Heart right ventricle (tissue), 16 donors: Measurements from ENCODE around the gene PSENEN. TPM values are rescaled to one million over a fixed set of nuclear protein-coding genes. Genes with fewer than 3 reads are reported as not detected.
A peak's percentile ranks its signal among the peaks of the same experiment; 100 is the strongest.

ENCODE experiments used
- ATAC-seq, 8 donors: fragments of 200-7000 bp; cut with Tn5 transposase; one replicate each; pipeline ENCODE4 v1.9.1; 2020; ENCODE audit warnings: mild to moderate bottlenecking in 8 of 8, moderate library complexity in 8 of 8, moderate number of reproducible peaks in 1 of 8
- DNase-seq, 2 donors: peaks; one replicate each; pipeline ENCODE4 v3.0.0-alpha.2; 2020
- H3K27ac ChIP-seq, 10 donors: fragments of 200-600 bp; sonication (generic) in 2 of 10; one replicate each; pipeline versions ENCODE4 v1.5.0 to v1.8.0; 2020 to 2022; ENCODE audit warnings: mild to moderate bottlenecking in 3 of 10
- H3K27me3 ChIP-seq, 7 donors: fragments of 200-600 bp; one replicate each; pipeline ENCODE4 v1.8.0; 2021 to 2022; ENCODE audit warnings: mild to moderate bottlenecking in 2 of 7
- H3K36me3 ChIP-seq, 9 donors: fragments of 200-600 bp; sonication (generic) in 1 of 9; one replicate each; pipeline versions ENCODE4 v1.5.0 to v1.8.0; 2020 to 2022; ENCODE audit warnings: mild to moderate bottlenecking in 2 of 9
- H3K4me1 ChIP-seq, 9 donors: fragments of 200-600 bp; sonication (generic) in 1 of 9; one replicate each; pipeline versions ENCODE4 v1.5.0 to v1.8.0; 2020 to 2022; ENCODE audit warnings: mild to moderate bottlenecking in 4 of 9
- H3K4me3 ChIP-seq, 10 donors: fragments of 200-600 bp; sonication (generic) in 2 of 10; one replicate each; pipeline versions ENCODE4 v1.5.0 to v1.8.0; 2020 to 2022; ENCODE audit warnings: mild to moderate bottlenecking in 7 of 10, moderate library complexity in 2 of 10
- H3K9me3 ChIP-seq, 11 donors: fragments of 200-600 bp in 10 of 11; sonication (generic) in 2 of 11; one replicate each; pipeline versions ENCODE4 v1.5.0 to v1.8.0; 2013 to 2022; ENCODE audit warnings: mild to moderate bottlenecking in 2 of 11, control low read depth in 1 of 11, moderate library complexity in 1 of 11
- CTCF ChIP-seq, 9 donors: fragments of 200-600 bp; sonication (generic) in 2 of 9; IDR thresholded peaks; one replicate each; pipeline versions ENCODE4 v1.5.0 to v1.8.0; 2021 to 2022; ENCODE audit warnings: antibody characterized with exemption in 9 of 9, mild to moderate bottlenecking in 5 of 9, moderate library complexity in 1 of 9
- WGBS, 2 donors: extraction: QIAGEN DNeasy Blood & Tissue Kit; methylation state at CpG; one replicate each; pipeline ENCODE4 v1.1.7; 2013; ENCODE audit warnings: inconsistent platforms in 1 of 2; 5-methylcytosine and 5-hydroxymethylcytosine counted together
- intact Hi-C, 10 donors: fragments of 100-400 bp; cut with DNase I; formaldehyde crosslinking; loops; one replicate each; pipeline versions ENCODE4 v1.11.1 to v1.14.2; 2022
- polyA plus RNA-seq, 2 donors: library from polyadenylated mRNA; stranded (reverse); fragments of 200-250 nt; gene quantifications; one replicate each; pipeline ENCODE4 v1.2.3, GENCODE V29; 2013
- total RNA-seq, 10 donors: library from RNA; stranded (reverse); fragmentation: NEBNext Ultra II Directional in 3 of 10; extraction: Animal tissue kit (Norgen Biotek cat#: 25700) in 3 of 10; gene quantifications; one replicate each; pipeline versions ENCODE4 v1.2.1 to v1.2.4, GENCODE V29; 2021 to 2023
- donor health status: Arrhythmogenic right ventricular cardiomyopathy.
- donor health status: ischemic (EF 13 %, LVEDD 7.1; RV severe dilation, severe dysfunction).
- donor health status: healthy with polysubstance abuse.
- donor health status: DM: no; HTN: yes; CAD: no.
- donor health status: DM: no; HTN: no; CAD: no.
- donor health status: ischemic (EF 25% LVEDD 6.9; RV normal size, moderate dysfunction).
- donor health status: ischemic (EF 25% LVEDD 5.7; RV mildly dilated, moderate dysfunction).
- donor health status: healthy.
- donor health status: DM: yes; HTN: yes; CAD: no.
- donor health status: Ischemic cardiomyopathy.
- donor health status: ischemic (EF 35%, LVEDD 5.7; RV mildly dilated, moderate dysfunction).
- donor health status: nonischemic (EF 11% LVEDD 7.7; RV severe dilation, severe dysfunction).
- donor health status: DM: yes; HTN: yes; CAD: no.
- donor health status: PGD.
- donor health status: ischemic (EF 29% LVEDD 5.4; RV normal size, mild dysfunction).
- donor health status: nonischemic (EF 23%, LVEDD 6.1; RV moderate dilation, normal function).

Gene PSENEN
- total and polyA plus RNA-seq, 12 donors, result 34.8 to 149 (median 47.2) TPM

- intact Hi-C loops, result no loop called here
- peaks cover 0 to 97% (median 51%) of the 10 kb centered on the region in 9 donors for H3K36me3 ChIP-seq
- 80 to 88% methylated on average over 5 of the region's 5 CpGs for WGBS, 2 donors
These were observed 10.6 kb upstream of the PSENEN start for GRCh38 chr19:35734889-35735288.

GRCh38 chr19:35736913-35737886 lies 8.3 kb upstream of the PSENEN start:
- peaks cover 0 to 26% (median 17%) of the 10 kb centered on the region in 9 donors for H3K4me1 ChIP-seq
- H3K4me3 ChIP-seq, result no peak overlapping the region
- H3K36me3 ChIP-seq, result peaks cover 0 to 74% (median 28%) of the 10 kb centered on the region in 9 donors
- ATAC-seq (no peak), DNase-seq (no peak)
- intact Hi-C loops, result no loop called here
- no peaks in the 10 kb centered on the region for H3K27me3 ChIP-seq
- WGBS, 2 donors, result 84 to 87% methylated on average over 22 of the region's 22 CpGs
- H3K27ac ChIP-seq, result no peak overlapping the region
- TF ChIP-seq CTCF (IDR thresholded peaks at IDR 0.05), result no peak
- no peaks in the 10 kb centered on the region for H3K9me3 ChIP-seq

More at GRCh38 chr19:35734889-35735288, 10.6 kb upstream of the PSENEN start:
- DNase-seq, result no peak
- no peak for TF ChIP-seq CTCF (IDR thresholded peaks at IDR 0.05)
- peaks cover 0 to 8% (median 6%) of the 10 kb centered on the region in 9 donors for H3K4me1 ChIP-seq
- no peaks in the 10 kb centered on the region for H3K9me3 ChIP-seq
- no peak overlapping the region for H3K27ac ChIP-seq
- no peak for ATAC-seq
- no peaks in the 10 kb centered on the region for H3K27me3 ChIP-seq
- H3K4me3 ChIP-seq, result no peak overlapping the region

- TF ChIP-seq CTCF (IDR thresholded peaks at IDR 0.05), result no peak
- H3K36me3 ChIP-seq, result peaks cover 0 to 71% (median 21%) of the 10 kb centered on the region in 9 donors
These were observed 7.2 kb upstream of the PSENEN start for GRCh38 chr19:35738021-35738886.

GRCh38 chr19:35738887-35739229 lies 6.6 kb upstream of the PSENEN start:
- intact Hi-C loops, result no loop called here
- no peak for DNase-seq
- ATAC-seq, result no peak
- Histone ChIP-seq H3K9me3 (no peaks in the 10 kb centered on the region), H3K4me1 (peaks cover 0 to 42% (median 20%) of the 10 kb centered on the region in 9 donors), H3K36me3 (peaks cover 0 to 65% (median 17%) of the 10 kb centered on the region in 9 donors), H3K4me3 (no peak overlapping the region), H3K27me3 (no peaks in the 10 kb centered on the region), H3K27ac (peak overlapping the region in 2 of 10 donors; percentile 15 to 95)
- TF ChIP-seq CTCF (IDR thresholded peaks at IDR 0.05), result no peak
- WGBS, 2 donors, result 83 to 88% methylated on average over 2 of the region's 2 CpGs

More at GRCh38 chr19:35738021-35738886, 7.2 kb upstream of the PSENEN start:
- Histone ChIP-seq H3K27me3 (no peaks in the 10 kb centered on the region), H3K4me3 (no peak overlapping the region), H3K27ac (no peak overlapping the region), H3K4me1 (peaks cover 0 to 36% (median 17%) of the 10 kb centered on the region in 9 donors), H3K9me3 (no peaks in the 10 kb centered on the region)
- ATAC-seq (no peak), DNase-seq (no peak)
- 92% methylated on average over 37 of the region's 37 CpGs for WGBS, 2 donors
- intact Hi-C loops, result no loop called here
